Loucy (cell line): Measurements from ENCODE around the gene GRIP1.

Experiments used
- CTCF ChIP-seq: fragments of 200-600 bp; sonication (generic); conservative IDR thresholded peaks from 2 replicates; pipeline ENCODE4 v1.5.1; 2014; ENCODE audit warnings: mild to moderate bottlenecking, antibody characterized with exemption, low read length
- EZH2phosphoT487 ChIP-seq: fragments of 200-600 bp; IDR thresholded peaks from 2 replicates; pipeline ENCODE4 v1.6.1; 2018; ENCODE audit warnings: antibody characterized with exemption, mild to moderate bottlenecking, moderate library complexity, borderline replicate concordance

DNA sequence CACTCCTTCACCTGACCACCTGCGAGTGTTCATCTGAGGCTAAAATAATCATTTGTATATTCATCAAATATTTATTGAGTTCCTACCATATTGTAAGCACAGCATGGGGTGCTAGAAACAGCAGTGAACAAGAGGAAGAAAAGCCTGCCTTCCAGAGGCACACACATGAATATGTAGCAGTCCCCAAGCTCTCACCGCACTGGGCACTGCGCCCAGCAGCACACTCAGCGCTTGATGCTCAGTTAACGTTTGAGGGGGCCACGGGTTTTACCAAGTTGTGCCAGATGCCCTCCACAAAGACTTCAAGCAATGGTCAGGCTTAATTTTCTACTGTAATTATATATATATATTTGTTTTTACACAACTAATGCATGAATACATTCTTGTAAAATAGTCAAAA, 324.6 kb downstream of the GRIP1 start:
- TF ChIP-seq CTCF (no peak), EZH2phosphoT487 (no peak)
